Gastrocnemius medialis (tissue), 4 donors: ENCODE measurements around the gene ASF1B. TPM values are rescaled to one million over a fixed set of nuclear protein-coding genes. Genes with fewer than 3 reads are reported as not detected.
A peak's percentile ranks its signal among the peaks of the same experiment; 100 is the strongest.
"Not testable (repeated sequence)": the region's sequence is repeated elsewhere in the genome, so short reads cannot be mapped to it uniquely, and the experiment has no call there.

Source experiments
- ATAC-seq, 2 donors: fragments of 150-250 bp; one replicate each; pipeline ENCODE4 v1.9.1; 2016
- DNase-seq, 2 donors: peaks; one replicate each; pipeline ENCODE4 v3.0.0-alpha.2; 2019
- H3K27ac ChIP-seq, 4 donors: fragments of 200-600 bp; sonication (generic); 1 replicate in 1 of 4; 2 replicates in 3 of 4; pipeline ENCODE4 v1.5.1; 2016 to 2018; ENCODE audit warnings: mild to moderate bottlenecking in 2 of 4, moderate library complexity in 1 of 4
- H3K27me3 ChIP-seq, 3 donors: fragments of 200-600 bp; sonication (generic) in 2 of 3; 1 replicate in 1 of 3; 2 replicates in 2 of 3; pipeline versions ENCODE4 v1.5.1 to v1.6.0; 2016 to 2019; ENCODE audit warnings: mild to moderate bottlenecking in 1 of 3, moderate library complexity in 1 of 3
- H3K36me3 ChIP-seq, 2 donors: fragments of 200-600 bp; sonication (generic) in 1 of 2; one replicate each; pipeline ENCODE4 v1.5.1; 2017 to 2018
- H3K4me1 ChIP-seq, 2 donors: fragments of 200-600 bp; sonication (generic) in 1 of 2; one replicate each; pipeline ENCODE4 v1.5.1; 2016 to 2017; ENCODE audit warnings: mild to moderate bottlenecking in 2 of 2
- H3K4me3 ChIP-seq, 4 donors: fragments of 200-600 bp; sonication (generic) in 3 of 4; 1 replicate in 1 of 4; 2 replicates in 3 of 4; pipeline ENCODE4 v1.5.1; 2016 to 2019; ENCODE audit warnings: mild to moderate bottlenecking in 2 of 4
- H3K9me3 ChIP-seq, 3 donors: fragments of 200-600 bp; sonication (generic) in 2 of 3; 1 replicate in 1 of 3; 2 replicates in 2 of 3; pipeline ENCODE4 v1.5.1; 2016 to 2019
- POLR2A ChIP-seq, 2 donors: fragments of 450-650 bp; IDR thresholded peaks; one replicate each; pipeline ENCODE4 v1.6.1; 2017; ENCODE audit warnings: antibody characterized with exemption in 2 of 2, mild to moderate bottlenecking in 2 of 2, moderate library complexity in 2 of 2
- in situ Hi-C, 4 donors: fragments of 200-750 bp; cut with MboI; loops; one replicate each; pipeline versions ENCODE4 v1.15.0 to v1.8.0; 2017; ENCODE audit warnings: low sequenced_read_pairs in 4 of 4
- intact Hi-C: fragments of 100-400 bp; cut with DNase I; formaldehyde crosslinking; loops from one replicate; pipeline ENCODE4 v1.15.1; 2023; ENCODE audit warnings: low total_unique reads
- total RNA-seq, 4 donors: library from RNA; depleted of rRNA; stranded (reverse); fragments of >200 nt; gene quantifications; one replicate each; pipeline versions ENCODE4 v1.1.0 to v1.2.3, GENCODE V29; 2016
- TF ChIP-seq, protein P1 (sequence below), 5 experiments: fragments of 450-650 bp in 3 of 5; fragments of 200-600 bp in 2 of 5; sonication (generic) in 2 of 5; IDR thresholded peaks in 4 of 5; conservative IDR thresholded peaks in 1 of 5; 1 replicate in 4 of 5; 2 replicates in 1 of 5; pipeline ENCODE4 v1.5.1; 2016 to 2019; ENCODE audit warnings: antibody characterized with exemption in 5 of 5, mild to moderate bottlenecking in 3 of 5, moderate library complexity in 3 of 5

The ASF1B gene
- total RNA-seq, 4 donors from 2014 or later, result 1.2 to 4.1 (median 1.5) TPM; not detected in 1

DNA sequence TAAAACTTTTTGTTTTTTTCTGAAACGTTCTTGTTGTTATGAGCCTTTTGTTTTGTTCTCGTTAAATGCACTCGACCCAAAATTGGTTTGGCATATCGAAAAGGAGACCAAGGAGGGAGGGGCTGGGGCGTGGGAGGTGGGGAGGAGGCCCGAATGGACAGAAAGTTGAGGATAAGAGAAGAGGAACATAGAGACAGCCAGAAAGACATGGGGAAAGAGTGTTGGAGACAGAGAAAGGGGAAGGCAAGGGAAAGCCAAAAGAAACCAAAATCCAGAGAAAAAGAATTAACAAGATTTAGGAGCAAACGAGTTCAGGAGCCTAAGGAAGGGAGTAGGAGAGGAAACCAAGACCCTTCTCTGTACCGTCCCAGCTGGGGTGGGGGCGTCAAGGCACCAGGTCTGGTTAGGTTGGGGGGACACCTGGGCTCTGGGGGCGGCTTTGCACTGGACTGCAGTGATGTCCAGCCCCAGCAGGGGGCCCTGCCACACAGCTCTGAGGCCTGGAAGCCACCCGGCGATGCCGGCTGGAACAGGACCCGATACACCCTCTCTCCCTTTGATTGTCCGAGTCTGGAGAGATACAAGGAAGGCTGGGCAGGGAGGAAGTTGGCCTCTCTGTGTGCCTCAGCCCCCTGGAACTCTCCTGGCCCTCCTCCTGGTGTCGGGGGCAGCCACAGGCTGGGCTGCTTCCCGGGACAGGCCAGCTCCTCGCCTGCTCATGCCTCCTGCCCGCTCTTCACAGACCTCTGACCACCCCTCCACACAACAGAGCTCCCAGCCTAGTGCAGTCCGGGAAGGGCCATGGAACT is 11.6 kb upstream of the ASF1B start:
- in situ Hi-C loops (no loop called here), intact Hi-C loops (loop anchor here (2.0 to 5.0 kb wide), 2 partner anchors 49 to 201 kb away; no protein-coding TSS in a partner anchor)
- Histone ChIP-seq H3K9me3 (no peaks in the 10 kb centered on the region), H3K4me1 (peaks cover 11 to 19% of the 10 kb centered on the region in 2 donors), H3K27me3 (no peaks in the 10 kb centered on the region), H3K27ac (peak overlapping the region in 3 of 4 donors; percentile 49 to 76 (median 73)), H3K4me3 (no peak overlapping the region), H3K36me3 (no peaks in the 10 kb centered on the region)
- ATAC-seq (peak; percentile 51 to 73), DNase-seq (peak in 1 of 2 donors; percentile 37)
- TF ChIP-seq POLR2A (IDR thresholded peaks at IDR 0.05), result no peak
- TF ChIP-seq, protein P1, sequence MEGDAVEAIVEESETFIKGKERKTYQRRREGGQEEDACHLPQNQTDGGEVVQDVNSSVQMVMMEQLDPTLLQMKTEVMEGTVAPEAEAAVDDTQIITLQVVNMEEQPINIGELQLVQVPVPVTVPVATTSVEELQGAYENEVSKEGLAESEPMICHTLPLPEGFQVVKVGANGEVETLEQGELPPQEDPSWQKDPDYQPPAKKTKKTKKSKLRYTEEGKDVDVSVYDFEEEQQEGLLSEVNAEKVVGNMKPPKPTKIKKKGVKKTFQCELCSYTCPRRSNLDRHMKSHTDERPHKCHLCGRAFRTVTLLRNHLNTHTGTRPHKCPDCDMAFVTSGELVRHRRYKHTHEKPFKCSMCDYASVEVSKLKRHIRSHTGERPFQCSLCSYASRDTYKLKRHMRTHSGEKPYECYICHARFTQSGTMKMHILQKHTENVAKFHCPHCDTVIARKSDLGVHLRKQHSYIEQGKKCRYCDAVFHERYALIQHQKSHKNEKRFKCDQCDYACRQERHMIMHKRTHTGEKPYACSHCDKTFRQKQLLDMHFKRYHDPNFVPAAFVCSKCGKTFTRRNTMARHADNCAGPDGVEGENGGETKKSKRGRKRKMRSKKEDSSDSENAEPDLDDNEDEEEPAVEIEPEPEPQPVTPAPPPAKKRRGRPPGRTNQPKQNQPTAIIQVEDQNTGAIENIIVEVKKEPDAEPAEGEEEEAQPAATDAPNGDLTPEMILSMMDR (IDR thresholded peaks at IDR 0.05 in 4 of 5, conservative IDR thresholded peaks at IDR 0.05 in 1 of 5), result peak; percentile 59 to 79 (median 71)

DNA sequence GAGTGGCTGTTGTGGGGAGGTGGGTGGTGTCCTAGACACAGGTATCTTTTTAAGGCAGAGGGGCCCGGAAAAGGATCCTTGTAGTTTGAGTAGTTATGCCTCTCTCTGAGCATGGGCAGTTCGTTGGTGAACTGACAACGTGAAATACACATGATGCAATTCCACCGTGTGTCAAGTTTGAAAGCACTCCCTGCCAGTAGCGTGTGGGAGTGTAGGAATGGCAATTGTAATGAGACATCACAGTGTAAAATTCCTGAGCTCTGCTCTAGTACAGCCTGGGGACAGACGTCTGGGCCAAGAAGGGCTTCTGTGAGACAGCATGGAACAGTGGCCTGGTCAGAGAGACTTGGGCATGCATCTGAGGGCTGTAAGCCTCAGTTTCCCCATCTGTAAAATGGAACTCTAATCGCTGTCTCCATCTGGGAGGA is 10.4 kb upstream of the ASF1B start:
- intact Hi-C loops, result loop anchor here (5.0 kb wide), 1 partner anchor 50 kb away; no protein-coding TSS in a partner anchor
- H3K9me3 ChIP-seq, result no peaks in the 10 kb centered on the region
- no peak overlapping the region for H3K27ac ChIP-seq
- ATAC-seq, result no peak
- H3K36me3 ChIP-seq, result no peaks in the 10 kb centered on the region
- H3K27me3 ChIP-seq, result no peaks in the 10 kb centered on the region
- H3K4me3 ChIP-seq, result no peak overlapping the region
- in situ Hi-C loops, result no loop called here
- TF ChIP-seq POLR2A (IDR thresholded peaks at IDR 0.05), result no peak
- TF ChIP-seq, protein P1 (IDR thresholded peaks at IDR 0.05 in 4 of 5, conservative IDR thresholded peaks at IDR 0.05 in 1 of 5), result no peak
- no peak for DNase-seq
- H3K4me1 ChIP-seq, result peaks cover 11 to 19% of the 10 kb centered on the region in 2 donors

DNA sequence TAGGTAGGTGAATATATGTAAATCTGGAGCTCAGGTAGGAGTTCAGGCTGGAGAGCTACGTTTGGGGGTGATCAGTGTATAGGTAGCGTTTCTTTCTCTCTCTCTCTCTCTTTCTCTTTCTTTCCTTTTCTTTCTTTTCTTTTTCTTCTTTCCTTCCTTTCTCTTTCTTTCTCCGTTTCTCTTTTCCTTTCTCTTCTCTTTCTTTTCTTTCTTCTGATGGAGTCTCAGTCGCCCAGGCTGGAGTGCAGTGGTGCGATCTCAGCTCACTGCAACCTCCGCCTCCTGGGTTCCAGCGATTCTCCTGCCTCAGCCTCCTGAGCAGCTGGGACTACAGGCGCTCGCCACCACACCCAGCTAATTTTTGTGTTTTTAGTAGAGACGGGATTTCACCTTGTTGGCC is 9.8 kb upstream of the ASF1B start:
- H3K27ac ChIP-seq, H3K27me3 ChIP-seq, H3K4me3 ChIP-seq, DNase-seq, H3K36me3 ChIP-seq, in situ Hi-C loops, H3K9me3 ChIP-seq, ATAC-seq: not testable (repeated sequence)
- intact Hi-C loops, result loop anchor here (5.0 kb wide), 1 partner anchor 51 kb away; no protein-coding TSS in a partner anchor
- H3K4me1 ChIP-seq, result peaks cover 11 to 19% of the 10 kb centered on the region in 2 donors

DNA sequence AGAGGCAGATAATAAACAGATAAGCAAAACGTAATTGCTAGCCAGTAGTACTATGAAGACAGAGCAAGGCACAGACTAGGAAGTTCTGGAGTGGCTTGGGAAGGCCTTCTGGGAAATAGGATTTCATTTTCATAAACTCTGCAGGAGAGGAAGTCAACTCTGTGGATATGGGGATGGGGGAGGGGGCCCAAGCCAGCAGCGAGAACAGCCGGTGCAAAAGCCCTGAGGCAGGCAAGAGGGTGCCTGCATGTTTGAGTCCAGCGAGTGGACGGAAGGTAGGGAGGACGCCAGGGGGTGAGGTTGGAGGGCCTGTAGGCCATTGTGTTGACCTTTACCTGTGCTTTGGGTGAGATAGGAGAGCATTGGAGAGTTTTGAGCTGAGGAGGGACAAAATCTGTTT is 9.0 kb upstream of the ASF1B start:
- Histone ChIP-seq H3K4me3 (no peak overlapping the region), H3K9me3 (no peaks in the 10 kb centered on the region), H3K4me1 (peaks cover 10 to 15% of the 10 kb centered on the region in 2 donors), H3K27me3 (no peaks in the 10 kb centered on the region), H3K27ac (no peak overlapping the region), H3K36me3 (no peaks in the 10 kb centered on the region)
- intact Hi-C loops (loop anchor here (5.0 kb wide), 1 partner anchor 52 kb away; no protein-coding TSS in a partner anchor), in situ Hi-C loops (no loop called here)
- TF ChIP-seq POLR2A (IDR thresholded peaks at IDR 0.05), result no peak
- TF ChIP-seq, protein P1 (IDR thresholded peaks at IDR 0.05 in 4 of 5, conservative IDR thresholded peaks at IDR 0.05 in 1 of 5), result no peak
- no peak for DNase-seq
- no peak for ATAC-seq
